Measurements from ENCODE around the gene PRKACA. TPM values are rescaled to one million over a fixed set of nuclear protein-coding genes. Genes with fewer than 3 reads are reported as not detected.

The PRKACA gene
- 27.3 and 56.8 TPM in 2 replicates for total RNA-seq (ENCODE audit: low replicate concordance)

GRCh38 chr19:14117668-14118164 lies at the start of gene PRKACA:
Gene PRKACA (minus strand): TSS chr19:14117762. CDS start chr19:14117547, 215 bp downstream.

GRCh38 chr19:14136509-14137281 lies 19.1 kb upstream of the PRKACA start, which contains the start of gene ASF1B:
Gene ASF1B (minus strand): TSS chr19:14136589. CDS start chr19:14136456, 133 bp downstream.

GRCh38 chr19:14090509-14091080 lies 27.0 kb downstream of the PRKACA start, which contains the start of gene SAMD1:
Gene SAMD1 (minus strand): TSS chr19:14090751.

GRCh38 chr19:14085309-14085995 lies 32.1 kb downstream of the PRKACA start, which contains the start of gene C19orf67:
Gene C19orf67 (minus strand): TSS chr19:14085783. CDS start chr19:14085627, 156 bp downstream.

GRCh38 chr19:14072535-14073260 lies 44.9 kb downstream of the PRKACA start, which contains the start of gene MISP3:
Gene MISP3 (plus strand): TSS chr19:14072786. CDS start chr19:14073310, 524 bp downstream.

GRCh38 chr19:14061751-14062557 lies 55.6 kb downstream of the PRKACA start, which contains the start of gene PALM3:
Gene PALM3 (minus strand): TSS chr19:14062076. CDS start chr19:14061980, 96 bp downstream.

Other genes with a start within 250 kb of the PRKACA start
- 0.45 TPM in 1 of 2 replicates, not detected in the other for gene NANOS3, start 240.6 kb downstream of the PRKACA start, total RNA-seq (ENCODE audit: low replicate concordance)
- 0.12 and 0.45 TPM in 2 replicates for gene BRME1, start 211.6 kb downstream of the PRKACA start, total RNA-seq (ENCODE audit: low replicate concordance)
- gene CC2D1A, start 211.6 kb downstream of the PRKACA start, total RNA-seq (ENCODE audit: low replicate concordance): 4.8 and 6.4 TPM in 2 replicates
- gene PODNL1, start 179.3 kb downstream of the PRKACA start, total RNA-seq (ENCODE audit: low replicate concordance): 0.90 and 1.1 TPM in 2 replicates
- 7.7 and 8.1 TPM in 2 replicates for gene DCAF15, start 165.3 kb downstream of the PRKACA start, total RNA-seq (ENCODE audit: low replicate concordance)
- 0.94 and 1.9 TPM in 2 replicates for gene RFX1, start 111.4 kb downstream of the PRKACA start, total RNA-seq (ENCODE audit: low replicate concordance)
- gene RLN3, start 89.6 kb downstream of the PRKACA start, total RNA-seq (ENCODE audit: low replicate concordance): not detected in 2 replicates
- 0.23 and 4.4 TPM in 2 replicates for gene IL27RA, start 86.0 kb downstream of the PRKACA start, total RNA-seq (ENCODE audit: low replicate concordance)
- under 0.01 and 0.30 TPM in 2 replicates for gene PALM3, start 55.7 kb downstream of the PRKACA start, total RNA-seq (ENCODE audit: low replicate concordance)
- 0.12 and 0.68 TPM in 2 replicates for gene MISP3, start 45.0 kb downstream of the PRKACA start, total RNA-seq (ENCODE audit: low replicate concordance)
- not detected in 2 replicates for gene C19orf67, start 32.0 kb downstream of the PRKACA start, total RNA-seq (ENCODE audit: low replicate concordance)
- 13.8 and 19.8 TPM in 2 replicates for gene SAMD1, start 27.0 kb downstream of the PRKACA start, total RNA-seq (ENCODE audit: low replicate concordance)
- gene ASF1B, start 18.8 kb upstream of the PRKACA start, total RNA-seq (ENCODE audit: low replicate concordance): 0.94 and 4.6 TPM in 2 replicates
- 4.4 and 8.5 TPM in 2 replicates for gene ADGRL1, start 88.4 kb upstream of the PRKACA start, total RNA-seq (ENCODE audit: low replicate concordance)

All from smooth muscle cell of the coronary artery (primary cell).